ENCODE results near the gene DENND5A.
"Not testable (repeated sequence)": the region's sequence is repeated elsewhere in the genome, so short reads cannot be mapped to it uniquely, and the experiment has no call there.

DENND5A gene

GRCh38 chr11:9178716-9179115, 86.4 kb downstream of the DENND5A start:
- H3K4me1 Mint-ChIP-seq = peaks cover 4% of the 10 kb centered on the region
- no peak overlapping the region for H3K4me3 Mint-ChIP-seq
- H3K27ac Mint-ChIP-seq = peak overlapping the region; percentile 19
- H3K36me3 Mint-ChIP-seq = peaks cover 31% of the 10 kb centered on the region
- H3K27me3 Mint-ChIP-seq = no peaks in the 10 kb centered on the region
- H3K9me3 Mint-ChIP-seq = no peaks in the 10 kb centered on the region

- H3K27ac Mint-ChIP-seq = no peak overlapping the region
- H3K4me1 Mint-ChIP-seq = peaks cover 5% of the 10 kb centered on the region
- no peaks in the 10 kb centered on the region for H3K9me3 Mint-ChIP-seq
- H3K27me3 Mint-ChIP-seq = no peaks in the 10 kb centered on the region
- no peak overlapping the region for H3K4me3 Mint-ChIP-seq
- H3K36me3 Mint-ChIP-seq = peaks cover 35% of the 10 kb centered on the region
These were observed 87.6 kb downstream of the DENND5A start for GRCh38 chr11:9177438-9178091.

- Mint-ChIP-seq H3K36me3 (peaks cover 43% of the 10 kb centered on the region), H3K27ac (no peak overlapping the region)
These were observed 88.6 kb downstream of the DENND5A start for GRCh38 chr11:9176550-9176949.

GRCh38 chr11:9176136-9176535, 89.0 kb downstream of the DENND5A start:
- Mint-ChIP-seq H3K36me3 (peaks cover 42% of the 10 kb centered on the region), H3K27ac (peak overlapping the region; percentile 23), H3K4me3 (no peak overlapping the region), H3K9me3 (no peaks in the 10 kb centered on the region), H3K4me1 (peaks cover 12% of the 10 kb centered on the region), H3K27me3 (no peaks in the 10 kb centered on the region)

More at GRCh38 chr11:9176550-9176949, 88.6 kb downstream of the DENND5A start:
- Mint-ChIP-seq H3K9me3 (no peaks in the 10 kb centered on the region), H3K4me1 (peaks cover 14% of the 10 kb centered on the region), H3K27me3 (no peaks in the 10 kb centered on the region), H3K4me3 (no peak overlapping the region)

GRCh38 chr11:9172389-9172788, 92.8 kb downstream of the DENND5A start:
- peaks cover 29% of the 10 kb centered on the region for H3K4me1 Mint-ChIP-seq
- peaks cover 39% of the 10 kb centered on the region for H3K36me3 Mint-ChIP-seq
- H3K4me3 Mint-ChIP-seq = no peak overlapping the region
- no peaks in the 10 kb centered on the region for H3K9me3 Mint-ChIP-seq
- H3K27ac Mint-ChIP-seq = no peak overlapping the region
- H3K27me3 Mint-ChIP-seq = no peaks in the 10 kb centered on the region

- Mint-ChIP-seq H3K4me3 (no peak overlapping the region), H3K27me3 (no peaks in the 10 kb centered on the region), H3K27ac (no peak overlapping the region), H3K9me3 (no peaks in the 10 kb centered on the region), H3K4me1 (peaks cover 34% of the 10 kb centered on the region), H3K36me3 (peaks cover 35% of the 10 kb centered on the region)
These were observed 94.7 kb downstream of the DENND5A start for GRCh38 chr11:9170450-9170849.

GRCh38 chr11:9169595-9170295, 95.4 kb downstream of the DENND5A start:
- H3K4me1 Mint-ChIP-seq = peaks cover 34% of the 10 kb centered on the region
- peaks cover 31% of the 10 kb centered on the region for H3K36me3 Mint-ChIP-seq
- H3K27me3 Mint-ChIP-seq = no peaks in the 10 kb centered on the region
- peak overlapping the region; percentile 31 for H3K27ac Mint-ChIP-seq
- no peak overlapping the region for H3K4me3 Mint-ChIP-seq
- H3K9me3 Mint-ChIP-seq = no peaks in the 10 kb centered on the region

- H3K27me3 Mint-ChIP-seq, H3K4me3 Mint-ChIP-seq, H3K27ac Mint-ChIP-seq, H3K9me3 Mint-ChIP-seq: not testable (repeated sequence)
- H3K36me3 Mint-ChIP-seq = peaks cover 23% of the 10 kb centered on the region
- peaks cover 28% of the 10 kb centered on the region for H3K4me1 Mint-ChIP-seq
These were observed 103.2 kb downstream of the DENND5A start for GRCh38 chr11:9161991-9162390.

- Mint-ChIP-seq H3K36me3 (peaks cover 21% of the 10 kb centered on the region), H3K9me3 (no peaks in the 10 kb centered on the region), H3K27ac (peak overlapping the region; percentile 91), H3K4me3 (peak overlapping the region; percentile 60), H3K4me1 (peaks cover 32% of the 10 kb centered on the region), H3K27me3 (no peaks in the 10 kb centered on the region)
These were observed 105.0 kb downstream of the DENND5A start for GRCh38 chr11:9160166-9160565.

- H3K9me3 Mint-ChIP-seq = no peaks in the 10 kb centered on the region
- H3K36me3 Mint-ChIP-seq = peaks cover 21% of the 10 kb centered on the region
- H3K27ac Mint-ChIP-seq = peak overlapping the region; percentile 96
- H3K4me3 Mint-ChIP-seq = peak overlapping the region; percentile 37
- no peaks in the 10 kb centered on the region for H3K27me3 Mint-ChIP-seq
- peaks cover 33% of the 10 kb centered on the region for H3K4me1 Mint-ChIP-seq
These were observed 106.2 kb downstream of the DENND5A start for GRCh38 chr11:9158898-9159391.

GRCh38 chr11:9155930-9156329, 109.2 kb downstream of the DENND5A start:
- no peak overlapping the region for H3K27ac Mint-ChIP-seq
- H3K27me3 Mint-ChIP-seq = no peaks in the 10 kb centered on the region
- H3K36me3 Mint-ChIP-seq = peaks cover 24% of the 10 kb centered on the region
- no peak overlapping the region for H3K4me3 Mint-ChIP-seq
- H3K9me3 Mint-ChIP-seq = no peaks in the 10 kb centered on the region
- H3K4me1 Mint-ChIP-seq = peaks cover 33% of the 10 kb centered on the region

GRCh38 chr11:9153651-9154050, 111.5 kb downstream of the DENND5A start:
- Mint-ChIP-seq H3K36me3 (peaks cover 15% of the 10 kb centered on the region), H3K27ac (no peak overlapping the region), H3K4me1 (peaks cover 12% of the 10 kb centered on the region), H3K9me3 (no peaks in the 10 kb centered on the region), H3K27me3 (no peaks in the 10 kb centered on the region), H3K4me3 (no peak overlapping the region)

GRCh38 chr11:9151631-9152030, 113.5 kb downstream of the DENND5A start:
- H3K27ac Mint-ChIP-seq = no peak overlapping the region
- no peaks in the 10 kb centered on the region for H3K9me3 Mint-ChIP-seq
- peaks cover 24% of the 10 kb centered on the region for H3K36me3 Mint-ChIP-seq
- H3K4me3 Mint-ChIP-seq = no peak overlapping the region
- H3K4me1 Mint-ChIP-seq = peaks cover 15% of the 10 kb centered on the region
- no peaks in the 10 kb centered on the region for H3K27me3 Mint-ChIP-seq

- Mint-ChIP-seq H3K36me3 (peaks cover 24% of the 10 kb centered on the region), H3K27me3 (no peaks in the 10 kb centered on the region), H3K4me3 (no peak overlapping the region), H3K9me3 (no peaks in the 10 kb centered on the region), H3K4me1 (peaks cover 15% of the 10 kb centered on the region), H3K27ac (no peak overlapping the region)
These were observed 114.2 kb downstream of the DENND5A start for GRCh38 chr11:9150926-9151325.

- Mint-ChIP-seq H3K27me3 (no peaks in the 10 kb centered on the region), H3K36me3 (peaks cover 23% of the 10 kb centered on the region), H3K9me3 (no peaks in the 10 kb centered on the region), H3K27ac (no peak overlapping the region), H3K4me1 (peaks cover 12% of the 10 kb centered on the region), H3K4me3 (no peak overlapping the region)
These were observed 114.6 kb downstream of the DENND5A start for GRCh38 chr11:9150501-9150900.

GRCh38 chr11:9148727-9149126, 116.4 kb downstream of the DENND5A start:
- Mint-ChIP-seq H3K4me3 (no peak overlapping the region), H3K27me3 (no peaks in the 10 kb centered on the region), H3K27ac (peak overlapping the region; percentile 31)

More at GRCh38 chr11:9148727-9149126, 116.4 kb downstream of the DENND5A start:
- H3K9me3 Mint-ChIP-seq = no peaks in the 10 kb centered on the region
- peaks cover 13% of the 10 kb centered on the region for H3K4me1 Mint-ChIP-seq
- peaks cover 25% of the 10 kb centered on the region for H3K36me3 Mint-ChIP-seq
